Neuronal stem cell (in vitro differentiated cells): ENCODE data around the gene TLL2.
"Not testable (repeated sequence)": the region's sequence is repeated elsewhere in the genome, so short reads cannot be mapped to it uniquely, and the experiment has no call there.

Experiments used
- DNase-seq: peaks from one replicate; pipeline ENCODE4 v3.0.0-alpha.2; 2013; ENCODE audit warnings: low spot score
- H2AFZ ChIP-seq: one replicate; pipeline ENCODE4 v1.6.1; 2013; ENCODE audit warnings: mild to moderate bottlenecking, low read length, inconsistent platforms
- H2AK5ac ChIP-seq: 2 replicates; pipeline ENCODE4 v1.6.1; 2013; ENCODE audit warnings: low read depth, mild to moderate bottlenecking, inconsistent platforms, low read length, moderate library complexity, mixed read lengths
- H2BK120ac ChIP-seq: 2 replicates; pipeline ENCODE4 v1.6.1; 2013; ENCODE audit warnings: low read depth, mild to moderate bottlenecking, inconsistent platforms, low read length, moderate library complexity, mixed read lengths
- H2BK12ac ChIP-seq: one replicate; pipeline ENCODE4 v1.6.1; 2013; ENCODE audit warnings: low read length, inconsistent platforms
- H2BK15ac ChIP-seq: 2 replicates; pipeline ENCODE4 v1.6.1; 2013; ENCODE audit warnings: mild to moderate bottlenecking, low read length, inconsistent platforms, mixed read lengths
- H2BK5ac ChIP-seq: one replicate; pipeline ENCODE4 v1.6.1; 2013; ENCODE audit warnings: inconsistent platforms, mild to moderate bottlenecking, low read length, moderate library complexity
- H3K14ac ChIP-seq: one replicate; pipeline ENCODE4 v1.6.1; 2013; ENCODE audit warnings: low read length, inconsistent platforms
- H3K18ac ChIP-seq: 2 replicates; pipeline ENCODE4 v1.6.1; 2013; ENCODE audit warnings: low read length, inconsistent platforms
- H3K23ac ChIP-seq: 2 replicates; pipeline ENCODE4 v1.6.1; 2013; ENCODE audit warnings: low read depth, mild to moderate bottlenecking, mixed read lengths, low read length, inconsistent platforms; ENCODE audit not compliant: poor library complexity
- H3K27ac ChIP-seq: replicated peaks from 3 replicates; pipeline ENCODE4 v1.5.1; 2013; ENCODE audit warnings: low read length, inconsistent platforms
- H3K27me3 ChIP-seq, 3 experiments: 2 replicates each; pipeline ENCODE4 v1.6.1; 2013; ENCODE audit warnings: low read length in 3 of 3, mild to moderate bottlenecking in 2 of 3, inconsistent platforms in 1 of 3, low read depth in 1 of 3, mixed read lengths in 1 of 3, moderate library complexity in 1 of 3; ENCODE audit not compliant: control insufficient read depth in 3 of 3, insufficient read depth in 3 of 3
- H3K36me3 ChIP-seq, 2 donors: replicated peaks in 1 of 2; 2 replicates each; pipeline ENCODE4 v1.6.1; 2013; ENCODE audit warnings: low read length in 2 of 2; ENCODE audit not compliant: control insufficient read depth in 2 of 2, insufficient read depth in 2 of 2
- H3K4ac ChIP-seq: 2 replicates; pipeline ENCODE4 v1.6.1; 2013; ENCODE audit warnings: inconsistent platforms, mild to moderate bottlenecking, low read length, moderate library complexity
- H3K4me1 ChIP-seq, 2 donors: 1 replicate in 1 of 2; 2 replicates in 1 of 2; pipeline ENCODE4 v1.6.1; 2013; ENCODE audit warnings: low read length in 2 of 2, low read depth in 1 of 2; ENCODE audit not compliant: control insufficient read depth in 2 of 2, insufficient read depth in 1 of 2
- H3K4me2 ChIP-seq: one replicate; pipeline ENCODE4 v1.6.1; 2013; ENCODE audit warnings: mild to moderate bottlenecking, low read length, inconsistent platforms; ENCODE audit not compliant: insufficient read depth, poor library complexity, severe bottlenecking
- H3K4me3 ChIP-seq, 2 donors: 2 replicates each; pipeline ENCODE4 v1.5.1; 2013; ENCODE audit warnings: low read length in 2 of 2, mild to moderate bottlenecking in 2 of 2, inconsistent platforms in 1 of 2, moderate library complexity in 1 of 2
- H3K79me1 ChIP-seq: one replicate; pipeline ENCODE4 v1.6.1; 2013; ENCODE audit warnings: low read depth, mild to moderate bottlenecking, inconsistent platforms, low read length, moderate library complexity
- H3K9ac ChIP-seq: one replicate; pipeline ENCODE4 v1.6.1; 2013; ENCODE audit warnings: mild to moderate bottlenecking, low read depth, low read length, inconsistent platforms; ENCODE audit not compliant: poor library complexity
- H3K9me3 ChIP-seq, 2 donors: replicated peaks in 1 of 2; 2 replicates each; pipeline versions ENCODE3 to v1.6.1; 2013; ENCODE audit warnings: low read length in 2 of 2, mild to moderate bottlenecking in 2 of 2, inconsistent platforms in 1 of 2, low read depth in 1 of 2, mixed read lengths in 1 of 2, moderate library complexity in 1 of 2; ENCODE audit not compliant: control insufficient read depth in 2 of 2, insufficient read depth in 1 of 2
- H4K8ac ChIP-seq: one replicate; pipeline ENCODE4 v1.6.1; 2013; ENCODE audit warnings: low read depth, mild to moderate bottlenecking, inconsistent platforms, low read length, moderate library complexity
- H4K91ac ChIP-seq: one replicate; pipeline ENCODE4 v1.6.1; 2013; ENCODE audit warnings: low read length, low read depth, mild to moderate bottlenecking, inconsistent platforms; ENCODE audit not compliant: poor library complexity
- WGBS, 2 donors: extraction: QIAGEN DNeasy Blood & Tissue Kit; methylation state at CpG; one replicate each; pipeline ENCODE4 v1.1.7; 2013; ENCODE audit warnings: missing lambda C conversion rate in 2 of 2, mixed read lengths in 1 of 2; ENCODE audit not compliant: insufficient read length in 2 of 2, insufficient replicate concordance in 1 of 2; ENCODE audit errors: extremely low coverage in 2 of 2; 5-methylcytosine and 5-hydroxymethylcytosine counted together

TLL2 gene

GRCh38 chr10:96556003-96556402 is 42.3 kb upstream of the TLL2 start:
- H2AFZ ChIP-seq = no peak overlapping the region
- H2BK120ac ChIP-seq = no peak overlapping the region
- H2BK5ac ChIP-seq = no peak overlapping the region
- no peak overlapping the region for H2AK5ac ChIP-seq
- no peak overlapping the region for H4K8ac ChIP-seq
- no peak overlapping the region for H3K4ac ChIP-seq
- H3K23ac ChIP-seq = no peak overlapping the region
- peaks cover 7 to 10% of the 10 kb centered on the region in 2 donors for H3K4me1 ChIP-seq
- H3K79me1 ChIP-seq = no peaks in the 10 kb centered on the region
- no peak overlapping the region for H3K4me2 ChIP-seq
- no peak overlapping the region for H2BK12ac ChIP-seq
- H2BK15ac ChIP-seq = no peak overlapping the region
- no peaks in the 10 kb centered on the region for H3K9me3 ChIP-seq
- H3K36me3 ChIP-seq = peaks cover 4 to 65% of the 10 kb centered on the region in 2 donors
- H3K9ac ChIP-seq = no peak overlapping the region
- no peak for DNase-seq
- H3K4me3 ChIP-seq = no peak overlapping the region
- H3K27me3 ChIP-seq = no peaks in the 10 kb centered on the region
- no peak overlapping the region for H3K27ac ChIP-seq
- no CpG with 5 or more reads among the region's 1 CpG for WGBS, 2 donors
- no peak overlapping the region for H3K14ac ChIP-seq
- H3K18ac ChIP-seq = no peak overlapping the region
- no peak overlapping the region for H4K91ac ChIP-seq

GRCh38 chr10:96555330-96555729 is 41.6 kb upstream of the TLL2 start:
- Histone ChIP-seq H3K18ac (no peak overlapping the region), H4K8ac (no peak overlapping the region), H3K27me3 (no peaks in the 10 kb centered on the region), H3K4me3 (no peak overlapping the region), H3K23ac (no peak overlapping the region), H3K4ac (no peak overlapping the region), H3K9me3 (no peaks in the 10 kb centered on the region), H4K91ac (no peak overlapping the region), H3K27ac (no peak overlapping the region), H2AK5ac (no peak overlapping the region), H3K9ac (no peak overlapping the region), H2AFZ (no peak overlapping the region), H3K79me1 (no peaks in the 10 kb centered on the region), H2BK5ac (no peak overlapping the region), H2BK120ac (no peak overlapping the region), H3K4me1 (peaks cover 7 to 10% of the 10 kb centered on the region in 2 donors), H2BK15ac (no peak overlapping the region), H3K4me2 (no peak overlapping the region), H3K14ac (no peak overlapping the region), H2BK12ac (no peak overlapping the region), H3K36me3 (peaks cover 2 to 65% of the 10 kb centered on the region in 2 donors)
- no peak for DNase-seq
- WGBS, 2 donors = no CpG with 5 or more reads among the region's 3 CpGs

- Histone ChIP-seq H3K36me3 (peaks cover 7 to 96% of the 10 kb centered on the region in 2 donors), H4K91ac (no peak overlapping the region), H2BK12ac (no peak overlapping the region), H2BK120ac (no peak overlapping the region), H3K4me3 (no peak overlapping the region), H3K4me2 (no peak overlapping the region), H3K9me3 (no peaks in the 10 kb centered on the region), H2AFZ (no peak overlapping the region), H3K4ac (no peak overlapping the region), H3K9ac (no peak overlapping the region), H4K8ac (no peak overlapping the region), H3K18ac (no peak overlapping the region), H3K79me1 (no peaks in the 10 kb centered on the region), H3K14ac (no peak overlapping the region), H2AK5ac (no peak overlapping the region), H2BK5ac (no peak overlapping the region), H3K23ac (no peak overlapping the region), H3K27ac (no peak overlapping the region), H2BK15ac (no peak overlapping the region), H3K4me1 (no peaks in the 10 kb centered on the region), H3K27me3 (no peaks in the 10 kb centered on the region)
- no CpG with 5 or more reads among the region's 5 CpGs for WGBS, 2 donors
- no peak for DNase-seq
Measured at GRCh38 chr10:96548589-96548988, 34.9 kb upstream of the TLL2 start.

GRCh38 chr10:96545558-96545957 is 31.8 kb upstream of the TLL2 start:
- WGBS, 2 donors = no CpG with 5 or more reads among the region's 10 CpGs
- H3K27me3 ChIP-seq = not testable (repeated sequence)
- peaks cover 7 to 91% of the 10 kb centered on the region in 2 donors for H3K36me3 ChIP-seq

More at GRCh38 chr10:96545558-96545957, 31.8 kb upstream of the TLL2 start:
- H3K9me3 ChIP-seq, H3K27ac ChIP-seq, H2BK12ac ChIP-seq, DNase-seq, H3K4ac ChIP-seq, H2AFZ ChIP-seq, H3K4me2 ChIP-seq, H4K8ac ChIP-seq, H3K4me1 ChIP-seq, H2BK15ac ChIP-seq, H2AK5ac ChIP-seq, H3K79me1 ChIP-seq, H3K14ac ChIP-seq, H4K91ac ChIP-seq, H3K23ac ChIP-seq, H3K4me3 ChIP-seq, H2BK5ac ChIP-seq, H3K9ac ChIP-seq, H2BK120ac ChIP-seq, H3K18ac ChIP-seq: not testable (repeated sequence)
